Ishikawa (cell line): ENCODE measurements around the gene BACH2.

ENCODE experiments used
- CEBPB ChIP-seq: IDR thresholded peaks from 2 replicates; pipeline ENCODE4 v1.6.1; 2012
- CREB1 ChIP-seq: IDR thresholded peaks from 2 replicates; pipeline ENCODE4 v1.6.1; 2012; ENCODE audit warnings: low read depth
- EGR1 ChIP-seq: IDR thresholded peaks from 2 replicates; pipeline ENCODE4 v1.6.1; 2012
- EP300 ChIP-seq: IDR thresholded peaks from 2 replicates; pipeline ENCODE4 v1.6.1; 2012; ENCODE audit warnings: borderline replicate concordance
- FOXM1 ChIP-seq: IDR thresholded peaks from 2 replicates; pipeline ENCODE4 v1.6.1; 2012; ENCODE audit warnings: low read depth, borderline replicate concordance
- MAX ChIP-seq: IDR thresholded peaks from 2 replicates; pipeline ENCODE4 v1.6.1; 2012
- NFIC ChIP-seq: IDR thresholded peaks from 2 replicates; pipeline ENCODE4 v1.6.1; 2012
- RAD21 ChIP-seq: IDR thresholded peaks from 2 replicates; pipeline ENCODE4 v1.6.1; 2012; ENCODE audit warnings: low read depth
- REST ChIP-seq: IDR thresholded peaks from 2 replicates; pipeline ENCODE4 v1.6.1; 2012; ENCODE audit warnings: low read depth, mild to moderate bottlenecking
- TAF1 ChIP-seq: IDR thresholded peaks from 2 replicates; pipeline ENCODE4 v1.6.1; 2012; ENCODE audit warnings: low read depth, mild to moderate bottlenecking
- TCF12 ChIP-seq: IDR thresholded peaks from 2 replicates; pipeline ENCODE4 v1.6.1; 2012; ENCODE audit warnings: low read depth
- TEAD4 ChIP-seq: IDR thresholded peaks from 2 replicates; pipeline ENCODE4 v1.6.1; 2012
- USF1 ChIP-seq: IDR thresholded peaks from 2 replicates; pipeline ENCODE4 v1.6.1; 2012
- YY1 ChIP-seq: IDR thresholded peaks from 2 replicates; pipeline ENCODE4 v1.6.1; 2012; ENCODE audit warnings: low read depth
- ZBTB7A ChIP-seq: IDR thresholded peaks from 2 replicates; pipeline ENCODE4 v1.6.1; 2012; ENCODE audit warnings: low read depth

Gene BACH2

GRCh38 chr6:90146921-90147649, 149.6 kb downstream of the BACH2 start:
- no peak for TF ChIP-seq NFIC
- TF ChIP-seq TAF1, result no peak
- no peak for TF ChIP-seq TEAD4
- no peak for TF ChIP-seq EGR1
- TF ChIP-seq ZBTB7A, result no peak
- no peak for TF ChIP-seq FOXM1
- TF ChIP-seq MAX, result no peak
- TF ChIP-seq REST, result no peak

GRCh38 chr6:90146024-90146423, 150.6 kb downstream of the BACH2 start:
- TF ChIP-seq ZBTB7A (no peak), RAD21 (no peak), USF1 (no peak), TEAD4 (no peak), MAX (no peak), CEBPB (no peak), TCF12 (no peak), YY1 (no peak), EP300 (no peak), FOXM1 (no peak), CREB1 (no peak), REST (no peak), NFIC (no peak)

- TF ChIP-seq YY1, result no peak
- TF ChIP-seq MAX, result no peak
- no peak for TF ChIP-seq FOXM1
- no peak for TF ChIP-seq TAF1
- no peak for TF ChIP-seq EP300
- TF ChIP-seq REST, result no peak
- no peak for TF ChIP-seq USF1
- no peak for TF ChIP-seq RAD21
- TF ChIP-seq ZBTB7A, result no peak
- no peak for TF ChIP-seq CREB1
- TF ChIP-seq NFIC, result no peak
- TF ChIP-seq CEBPB, result no peak
- no peak for TF ChIP-seq TEAD4
- TF ChIP-seq TCF12, result no peak
- no peak for TF ChIP-seq EGR1
These were observed 151.6 kb downstream of the BACH2 start for GRCh38 chr6:90144928-90145555.

- no peak for TF ChIP-seq YY1
- no peak for TF ChIP-seq EP300
- TF ChIP-seq CEBPB, result no peak
- TF ChIP-seq EGR1, result no peak
- TF ChIP-seq CREB1, result no peak
- no peak for TF ChIP-seq TEAD4
- TF ChIP-seq TAF1, result no peak
- no peak for TF ChIP-seq ZBTB7A
- TF ChIP-seq RAD21, result no peak
- TF ChIP-seq REST, result no peak
- TF ChIP-seq USF1, result no peak
- TF ChIP-seq TCF12, result no peak
- no peak for TF ChIP-seq MAX
- TF ChIP-seq FOXM1, result no peak
- TF ChIP-seq NFIC, result no peak
These were observed 152.2 kb downstream of the BACH2 start for GRCh38 chr6:90144396-90144795.
